CD4-positive, alpha-beta memory T cell (primary cell): ENCODE measurements around the gene TMBIM6. TPM values are rescaled to one million over a fixed set of nuclear protein-coding genes. Genes with fewer than 3 reads are reported as not detected.
A peak's percentile ranks its signal among the peaks of the same experiment; 100 is the strongest.

Experiments used
- CTCF ChIA-PET: fragments of 350-600 bp; sonication (Branson Sonifier 250); formaldehyde crosslinking; loops from one replicate; lab custom pipeline; 2021; ENCODE audit warnings: inconsistent platforms; ENCODE audit not compliant: partially characterized antibody; lab: Charles Lee
- POLR2A ChIA-PET: fragments of 350-600 bp; sonication (Branson Sonifier 250); formaldehyde crosslinking; loops from one replicate; lab custom pipeline; 2021; ENCODE audit not compliant: partially characterized antibody; lab: Charles Lee
- DNase-seq, 5 donors: peaks; one replicate each; pipeline versions ENCODE4 v3.0.0 to v3.0.0-alpha.2; 2020 to 2022; ENCODE audit warnings: mixed read lengths in 1 of 5
- H3K27ac ChIP-seq: one replicate; pipeline ENCODE4 v1.7.0; 2013; ENCODE audit warnings: low read depth, low read length
- H3K27me3 ChIP-seq: 2 replicates; pipeline ENCODE4 v1.7.0; 2013; ENCODE audit warnings: mild to moderate bottlenecking, low read length, moderate library complexity; ENCODE audit not compliant: insufficient read depth
- H3K36me3 ChIP-seq: 2 replicates; pipeline ENCODE4 v1.7.0; 2013; ENCODE audit warnings: mild to moderate bottlenecking, low read length, moderate library complexity; ENCODE audit not compliant: insufficient read depth
- H3K4me1 ChIP-seq: 2 replicates; pipeline ENCODE4 v1.7.0; 2013; ENCODE audit warnings: mild to moderate bottlenecking, low read length, moderate library complexity; ENCODE audit not compliant: insufficient read depth
- H3K4me3 ChIP-seq, 2 donors: one replicate each; pipeline ENCODE4 v1.7.0; 2013; ENCODE audit warnings: low read length in 2 of 2, mild to moderate bottlenecking in 1 of 2
- H3K9me3 ChIP-seq, 2 donors: one replicate each; pipeline ENCODE4 v1.7.0; 2013; ENCODE audit warnings: low read length in 2 of 2, control low read depth in 1 of 2; ENCODE audit not compliant: control insufficient read depth in 1 of 2
- H3K27ac Mint-ChIP-seq, 7 donors: one replicate each; pipeline ENCODE4 v1.8.0; 2020 to 2021; ENCODE audit warnings: mixed read lengths in 7 of 7, mild to moderate bottlenecking in 6 of 7, inconsistent platforms in 3 of 7, moderate library complexity in 3 of 7
- H3K27me3 Mint-ChIP-seq, 2 donors: one replicate each; pipeline ENCODE4 v1.8.0; 2020 to 2021; ENCODE audit warnings: mixed read lengths in 2 of 2
- H3K36me3 Mint-ChIP-seq, 2 donors: one replicate each; pipeline ENCODE4 v1.8.0; 2020 to 2021; ENCODE audit warnings: mixed read lengths in 2 of 2, inconsistent platforms in 1 of 2, mild to moderate bottlenecking in 1 of 2
- H3K4me1 Mint-ChIP-seq, 4 donors: one replicate each; pipeline ENCODE4 v1.8.0; 2020 to 2021; ENCODE audit warnings: mixed read lengths in 4 of 4, mild to moderate bottlenecking in 1 of 4
- H3K4me3 Mint-ChIP-seq, 8 donors: one replicate each; pipeline ENCODE4 v1.8.0; 2020 to 2021; ENCODE audit warnings: mixed read lengths in 8 of 8, mild to moderate bottlenecking in 7 of 8, moderate library complexity in 6 of 8, inconsistent platforms in 3 of 8
- H3K9me3 Mint-ChIP-seq, 8 donors: one replicate each; pipeline ENCODE4 v1.8.0; 2020 to 2021; ENCODE audit warnings: mixed read lengths in 8 of 8, mild to moderate bottlenecking in 5 of 8, inconsistent platforms in 3 of 8, moderate library complexity in 1 of 8
- intact Hi-C: fragments of 100-400 bp; cut with micrococcal nuclease; formaldehyde crosslinking; loops from one replicate; pipeline ENCODE4 v1.15.1; 2023
- polyA plus RNA-seq, 2 donors: library from polyadenylated mRNA; unstranded; fragments of 300-500 nt; fragmentation: Illumina TruSeq; gene quantifications; one replicate each; pipeline ENCODE4 v1.2.3, GENCODE V29; 2021
- total RNA-seq, 2 experiments: library from RNA; stranded (reverse); gene quantifications; one replicate each; pipeline ENCODE4 v1.2.3, GENCODE V29; 2021

Gene TMBIM6
- total and polyA plus RNA-seq, 4 experiments from 2014 or later = 421 to 2,112 (median 655) TPM

DNA sequence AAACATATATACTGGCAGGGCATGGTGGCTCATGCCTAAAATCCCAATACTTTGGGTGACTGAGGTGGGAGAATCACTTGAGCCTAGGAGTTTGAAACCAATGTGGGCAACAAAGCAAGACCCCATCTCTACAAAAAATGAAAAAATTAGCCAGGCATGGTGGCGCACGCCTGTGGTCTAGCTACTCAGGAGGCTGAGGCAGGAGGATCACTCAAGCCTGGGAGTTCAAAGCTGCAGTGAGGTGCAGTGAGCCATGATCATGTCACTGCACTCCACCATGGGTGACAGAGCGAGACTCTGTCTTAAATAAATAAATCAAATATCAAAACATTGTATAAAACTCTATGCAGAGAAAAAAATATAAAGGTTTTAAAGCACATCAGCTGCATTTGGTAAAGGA lies 39.3 kb upstream of the TMBIM6 start:
- Histone ChIP-seq H3K36me3 (no peaks in the 10 kb centered on the region), H3K4me3 (no peak overlapping the region), H3K9me3 (no peaks in the 10 kb centered on the region), H3K4me1 (peaks cover 57% of the 10 kb centered on the region), H3K27me3 (no peaks in the 10 kb centered on the region), H3K27ac (no peak overlapping the region)
- Mint-ChIP-seq H3K4me3 (no peak overlapping the region), H3K4me1 (peaks cover 43 to 79% (median 59%) of the 10 kb centered on the region in 4 donors), H3K27me3 (no peaks in the 10 kb centered on the region), H3K27ac (peak overlapping the region in 3 of 7 donors; percentile 29 to 70 (median 39)), H3K9me3 (no peaks in the 10 kb centered on the region), H3K36me3 (peaks cover 0 to 3% of the 10 kb centered on the region in 2 donors)
- intact Hi-C loops = no loop called here
- ChIA-PET POLR2A (interaction anchor here (1.6 to 11.8 kb wide), 3 partner anchors 19 to 56 kb away, joined by 5 to 98 read pairs (median 5); no protein-coding TSS in a partner anchor), CTCF (interaction anchor here (0.9 to 18.0 kb wide), 5 partner anchors 9 to 59 kb away, joined by 4 to 543 read pairs (median 7); no protein-coding TSS in a partner anchor)
- DNase-seq = no peak

DNA sequence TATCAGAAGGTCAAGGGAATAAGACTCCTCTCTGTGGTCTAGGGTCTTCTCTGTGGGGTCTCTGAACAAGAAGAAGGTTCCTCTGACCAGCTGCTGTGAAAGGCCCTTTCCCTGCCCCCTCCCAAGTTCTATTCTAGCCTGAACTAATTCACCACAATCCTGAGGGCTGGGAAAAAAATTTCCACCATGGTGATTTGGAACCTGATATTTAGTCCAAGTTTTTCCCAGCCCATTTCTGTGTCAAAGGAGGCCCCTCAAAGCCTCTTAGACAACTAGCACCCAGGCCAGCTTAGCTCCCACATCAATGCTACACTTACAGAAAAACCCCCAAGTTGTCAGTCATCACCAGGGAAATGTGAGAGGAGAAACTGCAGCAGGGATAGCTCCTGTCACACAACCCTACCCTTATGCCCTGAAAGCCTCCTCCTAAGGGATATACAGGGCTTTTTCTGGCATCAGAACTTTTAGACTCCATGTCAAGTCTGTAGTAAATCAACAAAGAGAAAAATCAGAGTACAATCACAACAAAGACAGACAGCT lies 38.6 kb upstream of the TMBIM6 start:
- no peaks in the 10 kb centered on the region for H3K27me3 ChIP-seq
- H3K9me3 ChIP-seq = no peaks in the 10 kb centered on the region
- no peaks in the 10 kb centered on the region for H3K36me3 ChIP-seq
- POLR2A ChIA-PET = interaction anchor here (1.0 to 11.8 kb wide), 7 partner anchors 20 to 80 kb away, joined by 3 to 98 read pairs (median 5); partner anchors contain the start of gene TMBIM6
- Mint-ChIP-seq H3K4me1 (peaks cover 46 to 79% (median 62%) of the 10 kb centered on the region in 4 donors), H3K27me3 (peaks cover 0 to 1% of the 10 kb centered on the region in 2 donors), H3K27ac (peak overlapping the region in 5 of 7 donors; percentile 53 to 83 (median 74)), H3K9me3 (peaks cover 0 to 3% (median 0%) of the 10 kb centered on the region in 8 donors), H3K36me3 (peaks cover 0 to 3% of the 10 kb centered on the region in 2 donors), H3K4me3 (peak overlapping the region in 1 of 8 donors; percentile 2)
- H3K4me3 ChIP-seq = no peak overlapping the region
- CTCF ChIA-PET = interaction anchor here (0.8 to 18.0 kb wide), 6 partner anchors 13 to 77 kb away, joined by 3 to 543 read pairs (median 6); no protein-coding TSS in a partner anchor
- H3K27ac ChIP-seq = no peak overlapping the region
- intact Hi-C loops = no loop called here
- peaks cover 59% of the 10 kb centered on the region for H3K4me1 ChIP-seq
- no peak for DNase-seq

DNA sequence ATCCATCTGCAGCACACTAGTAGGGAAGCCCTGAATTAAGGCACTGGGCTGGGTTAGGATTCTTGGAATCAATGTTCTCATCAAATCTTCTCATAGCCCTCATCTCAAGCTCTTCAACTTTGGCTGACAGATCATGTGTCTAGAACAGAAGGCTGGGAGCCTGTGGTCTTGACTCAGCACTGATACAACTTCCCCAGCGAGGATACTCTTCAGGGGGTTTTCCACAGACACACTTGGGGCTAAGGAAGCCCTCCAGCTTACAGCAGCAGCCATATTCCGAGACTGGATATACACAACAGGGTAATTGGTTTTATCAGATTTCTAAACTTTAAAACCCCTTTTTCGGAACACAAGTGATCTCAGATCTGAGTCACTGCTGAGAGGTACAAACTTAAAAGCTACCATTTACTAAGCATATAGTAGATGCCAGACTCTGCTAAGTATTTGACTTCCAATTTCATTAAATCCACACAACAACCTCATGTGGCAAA lies 37.7 kb upstream of the TMBIM6 start:
- H3K4me1 Mint-ChIP-seq = peaks cover 42 to 75% (median 56%) of the 10 kb centered on the region in 4 donors
- Histone ChIP-seq H3K27me3 (no peaks in the 10 kb centered on the region), H3K4me1 (peaks cover 53% of the 10 kb centered on the region), H3K9me3 (no peaks in the 10 kb centered on the region), H3K4me3 (no peak overlapping the region), H3K27ac (no peak overlapping the region), H3K36me3 (no peaks in the 10 kb centered on the region)
- H3K4me3 Mint-ChIP-seq = peak overlapping the region in 4 of 8 donors; percentile 34 to 76 (median 45)
- H3K27ac Mint-ChIP-seq = peak overlapping the region; percentile 27 to 84 (median 78)
- DNase-seq = peak in 2 of 5 donors; percentile 17 to 64
- POLR2A ChIA-PET = interaction anchor here (0.8 to 11.8 kb wide), 9 partner anchors 13 to 62 kb away, joined by 3 to 98 read pairs (median 6); partner anchors contain the start of gene TMBIM6
- H3K36me3 Mint-ChIP-seq = peaks cover 0 to 3% of the 10 kb centered on the region in 2 donors
- CTCF ChIA-PET = interaction anchor here (0.7 to 18.0 kb wide), 11 partner anchors 8 to 140 kb away, joined by 3 to 543 read pairs (median 4); partner anchors contain the start of genes BCDIN3D, PRPF40B and TMBIM6
- peaks cover 0 to 3% (median 0%) of the 10 kb centered on the region in 8 donors for H3K9me3 Mint-ChIP-seq
- intact Hi-C loops = no loop called here
- peaks cover 0 to 1% of the 10 kb centered on the region in 2 donors for H3K27me3 Mint-ChIP-seq

DNA sequence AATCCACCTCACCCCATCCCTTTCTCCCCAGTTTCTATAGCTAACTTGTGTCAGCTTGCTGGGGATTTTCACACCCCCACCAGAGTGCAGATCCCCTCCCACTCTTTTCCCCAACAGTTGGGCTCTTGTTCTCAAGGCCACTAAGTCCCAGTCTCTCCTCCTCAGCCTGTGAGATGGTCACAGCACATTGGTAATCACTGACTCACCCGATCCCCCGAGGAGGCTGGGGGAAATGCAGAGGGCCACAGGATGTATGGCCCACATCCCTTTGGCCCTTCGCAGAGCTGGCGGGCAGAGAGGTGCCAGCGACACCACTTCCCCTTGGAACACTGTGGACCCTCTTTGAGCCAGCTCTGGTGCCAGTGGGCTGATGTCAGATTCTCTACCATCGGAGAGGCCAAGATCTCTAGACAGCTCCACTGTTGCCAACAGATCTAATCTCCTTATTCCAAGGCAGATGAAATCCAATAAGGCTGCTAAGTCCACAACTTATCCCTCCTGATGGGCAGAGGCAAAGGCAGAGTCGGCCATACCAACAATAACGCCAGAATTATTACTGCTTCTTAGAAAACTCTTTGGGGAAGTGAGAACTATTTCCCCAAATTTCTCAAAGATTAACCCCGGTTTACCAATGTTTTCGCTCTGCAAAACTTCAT lies 35.8 kb upstream of the TMBIM6 start:
- Mint-ChIP-seq H3K27me3 (peaks cover 1 to 2% of the 10 kb centered on the region in 2 donors), H3K36me3 (peaks cover 0 to 3% of the 10 kb centered on the region in 2 donors), H3K9me3 (peaks cover 0 to 3% (median 0%) of the 10 kb centered on the region in 8 donors), H3K27ac (peak overlapping the region in 6 of 7 donors; percentile 67 to 95 (median 90)), H3K4me1 (peaks cover 34 to 57% (median 46%) of the 10 kb centered on the region in 4 donors), H3K4me3 (peak overlapping the region; percentile 90 to 95 (median 93))
- H3K27me3 ChIP-seq = no peaks in the 10 kb centered on the region
- peak overlapping the region; percentile 66 to 71 for H3K4me3 ChIP-seq
- peaks cover 40% of the 10 kb centered on the region for H3K4me1 ChIP-seq
- no peak for DNase-seq
- ChIA-PET POLR2A (interaction anchor here (1.0 to 11.8 kb wide), 8 partner anchors 15 to 138 kb away, joined by 3 to 98 read pairs (median 15); partner anchors contain the start of genes PRPF40B and TMBIM6), CTCF (interaction anchor here (0.6 to 18.0 kb wide), 15 partner anchors 15 to 347 kb away, joined by 3 to 543 read pairs (median 3); no protein-coding TSS in a partner anchor)
- H3K36me3 ChIP-seq = no peaks in the 10 kb centered on the region
- H3K27ac ChIP-seq = peak overlapping the region; percentile 77
- no peaks in the 10 kb centered on the region for H3K9me3 ChIP-seq
- intact Hi-C loops = loop anchor here (2.0 kb wide), 1 partner anchor 69 kb away; no protein-coding TSS in a partner anchor

DNA sequence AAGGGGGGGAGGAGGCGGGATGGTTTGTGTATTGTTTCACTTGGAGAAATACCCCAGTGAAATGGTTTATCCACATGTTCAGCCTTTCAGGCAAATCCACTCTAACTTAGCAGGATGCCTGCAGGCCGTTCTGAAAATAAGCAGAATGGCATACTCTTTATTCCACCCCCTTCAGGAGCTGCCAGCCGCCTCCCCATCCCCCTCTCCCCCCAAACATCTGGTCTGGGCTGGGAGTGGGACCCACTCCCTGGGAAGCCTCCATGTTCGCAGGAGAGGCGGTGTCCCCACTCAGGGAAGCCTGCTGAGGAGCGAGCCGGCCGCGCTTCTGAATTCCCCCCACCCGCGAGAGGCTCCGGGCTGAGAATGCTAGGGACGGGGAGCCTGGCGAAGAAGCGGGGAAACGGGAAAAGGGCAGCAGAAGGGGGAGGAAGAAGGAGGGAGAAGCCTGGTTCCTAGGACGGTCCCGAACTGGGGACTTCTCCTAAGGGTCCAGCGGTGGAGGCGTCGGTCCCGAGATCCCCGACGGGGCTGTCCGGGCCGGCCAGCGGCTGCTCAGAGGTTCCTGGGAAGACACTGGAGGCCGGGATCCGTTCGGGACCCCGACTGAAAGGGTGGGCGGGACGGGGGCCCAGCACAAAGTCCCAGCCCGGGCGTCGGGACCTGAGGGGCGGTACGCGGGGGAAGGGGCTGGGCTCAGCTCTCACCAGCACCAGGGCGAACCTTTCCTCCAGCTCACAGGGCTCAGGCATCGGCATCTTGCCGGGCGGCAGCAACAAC lies 34.8 kb upstream of the TMBIM6 start:
- peaks cover 3% of the 10 kb centered on the region in 2 donors for H3K27me3 Mint-ChIP-seq
- H3K9me3 Mint-ChIP-seq = peaks cover 0 to 3% (median 0%) of the 10 kb centered on the region in 8 donors
- H3K27ac Mint-ChIP-seq = peak overlapping the region; percentile 67 to 95 (median 91)
- H3K36me3 ChIP-seq = no peaks in the 10 kb centered on the region
- intact Hi-C loops = loop anchor here (1.0 to 2.0 kb wide), 9 partner anchors 8 to 418 kb away; partner anchors contain the start of genes MCRS1 and TMBIM6
- no peaks in the 10 kb centered on the region for H3K27me3 ChIP-seq
- peak overlapping the region; percentile 77 for H3K27ac ChIP-seq
- H3K36me3 Mint-ChIP-seq = peaks cover 0 to 3% of the 10 kb centered on the region in 2 donors
- ChIA-PET CTCF (interaction anchor here (0.7 to 18.0 kb wide), 12 partner anchors 8 to 79 kb away, joined by 3 to 543 read pairs (median 4); partner anchors contain the start of gene TMBIM6), POLR2A (interaction anchor here (0.8 to 11.8 kb wide), 11 partner anchors 8 to 84 kb away, joined by 3 to 98 read pairs (median 8); partner anchors contain the start of genes PRPF40B and TMBIM6)
- peaks cover 40% of the 10 kb centered on the region for H3K4me1 ChIP-seq
- no peaks in the 10 kb centered on the region for H3K9me3 ChIP-seq
- H3K4me3 ChIP-seq = peak overlapping the region; percentile 66 to 71
- DNase-seq = peak in 2 of 5 donors; percentile 13 to 15
- H3K4me1 Mint-ChIP-seq = peaks cover 32 to 54% (median 42%) of the 10 kb centered on the region in 4 donors
- peak overlapping the region; percentile 90 to 95 (median 93) for H3K4me3 Mint-ChIP-seq
